Activated CD4-positive, CD25-positive, alpha-beta regulatory T cell treated with anti-CD3 and anti-CD28 coated beads, Interleukin-2, amount 50 U/mL, for 16 hours (primary cell): ENCODE results near the gene WNK2.

Experiments used
- DNase-seq: peaks from one replicate; pipeline ENCODE4 v3.0.0-alpha.2; 2020; ENCODE audit warnings: low read depth, low spot score

WNK2 gene

GRCh38 chr9:93161786-93162562, 22.0 kb upstream of the WNK2 start:
- no peak for DNase-seq

GRCh38 chr9:93164085-93164484, 19.9 kb upstream of the WNK2 start:
- DNase-seq: no peak

- DNase-seq: no peak
Observed at GRCh38 chr9:93166699-93167098, 17.2 kb upstream of the WNK2 start.

GRCh38 chr9:93167185-93167584, 16.8 kb upstream of the WNK2 start:
- DNase-seq: no peak

GRCh38 chr9:93167838-93168237, 16.1 kb upstream of the WNK2 start:
- no peak for DNase-seq

- DNase-seq: no peak
Observed at GRCh38 chr9:93168581-93168980, 15.4 kb upstream of the WNK2 start.

- no peak for DNase-seq
Observed at GRCh38 chr9:93169444-93169843, 14.5 kb upstream of the WNK2 start.

- no peak for DNase-seq
Observed at GRCh38 chr9:93170571-93170970, 13.4 kb upstream of the WNK2 start.

GRCh38 chr9:93171261-93171990, 12.5 kb upstream of the WNK2 start:
- no peak for DNase-seq

GRCh38 chr9:93172666-93173364, 11.1 kb upstream of the WNK2 start:
- DNase-seq: no peak

GRCh38 chr9:93173365-93174051, 10.4 kb upstream of the WNK2 start:
- no peak for DNase-seq

GRCh38 chr9:93174976-93175375, 9.0 kb upstream of the WNK2 start:
- DNase-seq: no peak

- no peak for DNase-seq
Observed at GRCh38 chr9:93177676-93178075, 6.3 kb upstream of the WNK2 start.

- DNase-seq: no peak
Observed at GRCh38 chr9:93178851-93179786, 4.8 kb upstream of the WNK2 start.

- no peak for DNase-seq
Observed at GRCh38 chr9:93180938-93181337, 3.0 kb upstream of the WNK2 start.

- no peak for DNase-seq
Observed at GRCh38 chr9:93181672-93182435, 2.1 kb upstream of the WNK2 start.

- DNase-seq: no peak
Observed at GRCh38 chr9:93182572-93182971, 1.4 kb upstream of the WNK2 start.

- no peak for DNase-seq
Observed at GRCh38 chr9:93183131-93183662, 742 bp upstream of the WNK2 start.

GRCh38 chr9:93184432-93185265, 710 bp downstream of the WNK2 start:
- DNase-seq: no peak
